A549 (cell line): ENCODE results near the gene SLC6A12. TPM values are rescaled to one million over a fixed set of nuclear protein-coding genes. Genes with fewer than 3 reads are reported as not detected.

ENCODE experiments used
- ATAC-seq, 2 experiments: fragments of 200-7000 bp in 1 of 2; fragments of >200 bp in 1 of 2; cut with Nextera tagmentation in 1 of 2; cut with Tn5 transposase in 1 of 2; 3 replicates each; pipeline versions ENCODE4 v1.8.0 to v1.9.1; 2018 to 2020; ENCODE audit warnings: mild to moderate bottlenecking in 1 of 2, moderate library complexity in 1 of 2
- CTCF ChIA-PET: fragments of 300-600 bp; sonication (Branson Sonifier 250); formaldehyde crosslinking; extraction: SDS; loops from one replicate; lab custom pipeline; 2021; ENCODE audit warnings: antibody characterized with exemption, inconsistent platforms; lab: Yijun Ruan, JAX
- POLR2A ChIA-PET: fragments of 350-600 bp; formaldehyde crosslinking; extraction: SDS; loops from one replicate; lab custom pipeline; 2021; ENCODE audit warnings: antibody characterized with exemption, inconsistent platforms; lab: Yijun Ruan, JAX
- DNase-seq, 2 experiments: peaks; one replicate each; pipeline versions ENCODE4 v3.0.0 to v3.0.0-alpha.2; 2011 to 2016; ENCODE audit warnings: low read depth in 1 of 2, low spot score in 1 of 2
- FAIRE-seq: peaks from 2 replicates; lab custom pipeline; 2011; peaks lifted over from hg19 to GRCh38; lab: Jason Lieb, UNC
- H3K27ac ChIP-seq, 2 experiments: fragments of >200 bp; sonication (Bioruptor Twin); formaldehyde crosslinking; 3 replicates each; pipeline ENCODE4 v1.5.1; 2016 to 2017
- H3K4me1 ChIP-seq: fragments of >200 bp; sonication (Bioruptor Twin); formaldehyde crosslinking; 3 replicates; pipeline ENCODE4 v1.6.1; 2016
- H3K4me2 ChIP-seq: fragments of >200 bp; sonication (Bioruptor Twin); formaldehyde crosslinking; 3 replicates; pipeline ENCODE4 v1.6.1; 2016
- H3K4me3 ChIP-seq: fragments of >200 bp; sonication (Bioruptor Twin); formaldehyde crosslinking; 3 replicates; pipeline ENCODE4 v1.5.1; 2016
- H3K9me3 ChIP-seq: fragments of >200 bp; sonication (Bioruptor Twin); formaldehyde crosslinking; 3 replicates; pipeline ENCODE4 v1.6.1; 2016
- CBX2 ChIP-seq: fragments of 200-600 bp; sonication (generic); IDR thresholded peaks from 2 replicates; pipeline ENCODE4 v1.6.1; 2016; ENCODE audit warnings: low read depth, mild to moderate bottlenecking, borderline replicate concordance
- CEBPB ChIP-seq, 2 experiments: fragments of >200 bp in 1 of 2; sonication (Bioruptor Twin) in 1 of 2; formaldehyde crosslinking in 1 of 2; IDR thresholded peaks; 2 replicates each; pipeline ENCODE4 v1.6.1; 2012 to 2016
- CHD4 ChIP-seq: fragments of 200-600 bp; sonication (generic); IDR thresholded peaks from 2 replicates; pipeline ENCODE4 v1.6.1; 2016; ENCODE audit warnings: antibody characterized with exemption, mild to moderate bottlenecking, borderline replicate concordance
- EHMT2 ChIP-seq: fragments of 200-600 bp; sonication (generic); IDR thresholded peaks from 2 replicates; pipeline ENCODE4 v1.6.1; 2016; ENCODE audit warnings: antibody characterized with exemption, low read depth, mild to moderate bottlenecking, moderate library complexity
- EP300 ChIP-seq, 2 experiments: fragments of >200 bp; sonication (Bioruptor Twin); formaldehyde crosslinking; IDR thresholded peaks; 2 replicates in 1 of 2; 3 replicates in 1 of 2; pipeline ENCODE4 v1.6.1; 2016 to 2017
- ESRRA ChIP-seq: fragments of 150-350 bp; IDR thresholded peaks from 2 replicates; pipeline ENCODE4 v1.6.1; 2014; ENCODE audit warnings: mild to moderate bottlenecking, low read length, borderline replicate concordance
- FOXS1 ChIP-seq: fragments of 250-450 bp; sonication (Bioruptor Pico); IDR thresholded peaks from 2 replicates; pipeline ENCODE4 v1.5.0; 2020; ENCODE audit warnings: mild to moderate bottlenecking, moderate library complexity
- GATA3 ChIP-seq: IDR thresholded peaks from 2 replicates; pipeline ENCODE4 v1.6.1; 2012; ENCODE audit warnings: borderline replicate concordance
- HMGXB4 ChIP-seq: fragments of 250-450 bp; sonication (Bioruptor Pico); IDR thresholded peaks from 2 replicates; pipeline ENCODE4 v1.5.0; 2021; ENCODE audit warnings: mild to moderate bottlenecking, moderate library complexity, borderline replicate concordance
- HOXA7 ChIP-seq: fragments of 250-450 bp; sonication (Bioruptor Pico); IDR thresholded peaks from 2 replicates; pipeline ENCODE4 v1.5.0; 2020; ENCODE audit warnings: mild to moderate bottlenecking, moderate library complexity
- HOXB13 ChIP-seq: fragments of 250-450 bp; sonication (Bioruptor Pico); IDR thresholded peaks from 2 replicates; pipeline ENCODE4 v1.5.0; 2020; ENCODE audit warnings: low read depth, mild to moderate bottlenecking, moderate library complexity
- KDM1A ChIP-seq: fragments of 200-600 bp; sonication (generic); IDR thresholded peaks from 2 replicates; pipeline ENCODE4 v1.6.1; 2016; ENCODE audit warnings: low read depth, mild to moderate bottlenecking
- KDM5A ChIP-seq: fragments of 200-600 bp; sonication (generic); IDR thresholded peaks from 2 replicates; pipeline ENCODE4 v1.6.1; 2016; ENCODE audit warnings: antibody characterized with exemption, mild to moderate bottlenecking
- MAX ChIP-seq: IDR thresholded peaks from 2 replicates; pipeline ENCODE4 v1.6.1; 2012
- MYC ChIP-seq: IDR thresholded peaks from 2 replicates; pipeline ENCODE4 v1.6.1; 2012; ENCODE audit warnings: mild to moderate bottlenecking, inconsistent platforms, low read length, improper control_type of control experiment, borderline replicate concordance
- NFE2L2 ChIP-seq: fragments of 150-350 bp; conservative IDR thresholded peaks from 2 replicates; pipeline ENCODE4 v1.6.1; 2014; ENCODE audit warnings: low read length
- NR3C1 ChIP-seq: fragments of >200 bp; sonication (Bioruptor Twin); formaldehyde crosslinking; IDR thresholded peaks from 3 replicates; pipeline ENCODE4 v1.6.1; 2017
- PHF8 ChIP-seq: fragments of 200-600 bp; sonication (generic); IDR thresholded peaks from 2 replicates; pipeline ENCODE4 v1.6.1; 2016; ENCODE audit warnings: low read depth, mild to moderate bottlenecking, antibody characterized with exemption, moderate library complexity, borderline replicate concordance
- RAD21 ChIP-seq, 2 experiments: fragments of >200 bp in 1 of 2; sonication (Bioruptor Twin) in 1 of 2; formaldehyde crosslinking in 1 of 2; IDR thresholded peaks in 1 of 2; conservative IDR thresholded peaks in 1 of 2; 2 replicates in 1 of 2; 3 replicates in 1 of 2; pipeline ENCODE4 v1.6.1; 2012 to 2018; ENCODE audit warnings: inconsistent platforms in 1 of 2
- RARB ChIP-seq: fragments of 250-450 bp; sonication (Bioruptor Pico); IDR thresholded peaks from 2 replicates; pipeline ENCODE4 v1.8.0; 2021; ENCODE audit warnings: mild to moderate bottlenecking, moderate library complexity
- RCOR1 ChIP-seq: fragments of 150-350 bp; IDR thresholded peaks from 2 replicates; pipeline ENCODE4 v1.6.1; 2014; ENCODE audit warnings: antibody characterized with exemption, low read length, low read depth
- RFX5 ChIP-seq: fragments of 450-650 bp; IDR thresholded peaks from 2 replicates; pipeline ENCODE4 v1.7.1; 2014; ENCODE audit warnings: antibody characterized with exemption, mild to moderate bottlenecking, moderate library complexity
- SREBF2 ChIP-seq: fragments of 450-650 bp; IDR thresholded peaks from 2 replicates; pipeline ENCODE4 v1.6.1; 2014; ENCODE audit warnings: mild to moderate bottlenecking, moderate library complexity
- TFCP2L1 ChIP-seq: fragments of 250-450 bp; sonication (Bioruptor Pico); IDR thresholded peaks from 2 replicates; pipeline ENCODE4 v1.5.0; 2021; ENCODE audit warnings: mild to moderate bottlenecking
- USF2 ChIP-seq: fragments of 450-650 bp; IDR thresholded peaks from 2 replicates; pipeline ENCODE4 v1.6.1; 2014; ENCODE audit warnings: antibody characterized with exemption
- ZC3H11A ChIP-seq: fragments of 450-650 bp; IDR thresholded peaks from 2 replicates; pipeline ENCODE4 v1.6.1; 2014; ENCODE audit warnings: antibody characterized with exemption, mild to moderate bottlenecking
- ZNF302 ChIP-seq: fragments of 250-450 bp; sonication (Bioruptor Pico); IDR thresholded peaks from 2 replicates; pipeline ENCODE4 v1.9.0; 2021; ENCODE audit warnings: inconsistent platforms, mild to moderate bottlenecking, moderate library complexity
- ZSCAN20 ChIP-seq: fragments of 250-450 bp; sonication (Bioruptor Pico); IDR thresholded peaks from 2 replicates; pipeline ENCODE4 v1.8.0; 2022; ENCODE audit warnings: mild to moderate bottlenecking, moderate library complexity
- WGBS: methylation state at CpG from one replicate; pipeline ENCODE4 v1.1.6; 2017; ENCODE audit errors: missing lambda C conversion rate; 5-methylcytosine and 5-hydroxymethylcytosine counted together
- polyA plus RNA-seq, 4 experiments: library from polyadenylated mRNA; depleted of rRNA in 3 of 4; stranded (reverse); fragments of >200 nt; fragmentation: RNase III in 1 of 4; extraction: RNeasy Plus Mini Kit Qiagen cat#74134 plus additional on column Dnase treatment in 1 of 4; gene quantifications; 2 replicates in 3 of 4; 3 replicates in 1 of 4; pipeline ENCODE4 v1.2.3, GENCODE V29; 2011 to 2017

The SLC6A12 gene
- polyA plus RNA-seq, 2 of the 4 experiments (the other 2 are of a cell fraction): 0.78 to 4.4 TPM

DNA sequence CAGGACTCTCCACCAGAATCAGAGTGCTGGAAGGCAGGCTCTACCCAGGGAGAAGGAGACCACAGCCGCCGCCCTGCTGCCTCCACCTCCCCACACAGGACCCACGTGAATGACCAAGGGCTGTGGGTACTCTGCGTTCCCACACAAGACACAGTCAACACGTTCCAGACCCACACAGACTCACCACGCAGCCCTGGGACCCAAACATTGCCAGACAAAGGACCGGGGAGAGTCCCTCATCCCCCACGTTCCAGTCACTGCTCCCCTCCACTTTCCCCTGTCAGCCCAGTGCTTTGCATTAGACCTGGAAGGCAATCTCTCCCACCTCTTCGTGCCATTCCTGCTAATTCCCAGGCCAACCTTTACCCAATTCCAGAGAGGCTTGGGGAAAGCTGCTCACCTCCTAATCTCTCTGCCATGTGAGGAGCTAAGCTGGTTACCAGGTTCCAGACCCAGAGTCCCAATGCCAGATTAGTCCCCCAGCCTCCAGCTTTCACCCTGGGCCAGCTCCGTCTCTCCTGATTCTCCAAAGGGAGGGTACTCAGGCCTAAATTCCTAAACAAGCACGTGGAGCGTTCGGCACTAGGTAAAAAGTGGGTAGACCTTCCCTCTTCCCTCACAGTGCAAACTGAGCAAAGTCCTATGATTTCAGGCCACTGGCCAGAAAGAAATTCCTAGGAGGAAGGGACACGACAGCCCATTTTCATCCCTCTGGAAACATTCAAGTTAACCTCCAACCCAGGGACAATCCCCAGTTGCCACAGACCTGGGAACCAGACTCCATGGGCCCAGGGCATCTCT, 43.8 kb upstream of the SLC6A12 start:
- ChIA-PET CTCF (interaction anchor here (0.9 to 2.3 kb wide), 3 partner anchors 10 to 35 kb away, joined by 3 to 5 read pairs (median 5); no protein-coding TSS in a partner anchor), POLR2A (no interaction called here)
- Histone ChIP-seq H3K4me3 (no peak overlapping the region), H3K9me3 (no peaks in the 10 kb centered on the region), H3K4me2 (no peak overlapping the region), H3K4me1 (no peaks in the 10 kb centered on the region; the same call in 2 of the 3 replicates), H3K27ac (no peak overlapping the region)
- TF ChIP-seq TFCP2L1 (CRISPR knock-in tag) (no peak), SREBF2 (no peak), RAD21 (conservative IDR thresholded peaks at IDR 0.05 in 1 of 2, IDR thresholded peaks at IDR 0.05 in 1 of 2) (no peak), KDM5A (no peak), MAX (no peak), ZNF302 (CRISPR knock-in tag) (no peak), NR3C1 (no peak), CEBPB (IDR thresholded peaks at IDR 0.05) (no peak), GATA3 (no peak), HMGXB4 (CRISPR knock-in tag) (no peak), MYC (no peak), RCOR1 (no peak), FOXS1 (CRISPR knock-in tag) (no peak), CHD4 (no peak), ZSCAN20 (no peak), EHMT2 (no peak), RARB (CRISPR knock-in tag) (no peak), NFE2L2 (no peak), CBX2 (no peak), PHF8 (no peak)
- ATAC-seq (no peak; a peak in 2 of 6 replicates), DNase-seq (no peak), FAIRE-seq (no peak)
- 42% methylated on average over 14 of the region's 14 CpGs for WGBS

DNA sequence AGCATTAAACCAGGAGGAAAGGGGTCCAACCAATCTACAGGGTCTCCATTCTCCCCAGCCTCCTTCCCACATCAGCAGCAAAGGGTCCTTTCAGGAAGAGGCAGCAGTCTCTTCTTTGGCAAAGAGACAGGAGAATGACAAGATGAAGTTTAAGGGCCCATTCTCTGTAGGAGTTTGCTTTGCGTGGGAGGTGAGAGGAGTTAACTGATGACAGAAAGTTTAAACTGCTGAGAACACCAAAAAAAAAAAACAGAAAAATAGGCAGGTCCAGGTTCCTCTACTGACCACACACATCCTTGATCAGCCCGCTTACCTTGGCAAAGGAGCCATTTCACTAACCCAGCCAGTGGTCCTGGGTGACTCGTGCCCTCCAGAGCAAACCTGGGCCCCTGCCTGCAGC, 43.0 kb upstream of the SLC6A12 start:
- Histone ChIP-seq H3K27ac (no peak overlapping the region), H3K9me3 (no peaks in the 10 kb centered on the region), H3K4me2 (no peak overlapping the region), H3K4me3 (no peak overlapping the region), H3K4me1 (no peaks in the 10 kb centered on the region)
- ATAC-seq (no peak), DNase-seq (no peak), FAIRE-seq (no peak)
- ChIA-PET POLR2A (no interaction called here), CTCF (interaction anchor here (2.0 to 2.3 kb wide), 2 partner anchors 10 to 34 kb away, joined by 5 read pairs; no protein-coding TSS in a partner anchor)
- WGBS: 45% methylated on average over 3 of the region's 3 CpGs
- TF ChIP-seq HOXA7 (CRISPR knock-in tag): no peak
- no peak for TF ChIP-seq PHF8
- TF ChIP-seq NFE2L2: no peak
- no peak for TF ChIP-seq ZC3H11A
- TF ChIP-seq EHMT2: no peak
- TF ChIP-seq MAX: no peak
- TF ChIP-seq ZNF302 (CRISPR knock-in tag): no peak
- TF ChIP-seq CBX2: no peak
- TF ChIP-seq FOXS1 (CRISPR knock-in tag): no peak
- no peak for TF ChIP-seq EP300 (IDR thresholded peaks at IDR 0.05)
- no peak for TF ChIP-seq ESRRA
- TF ChIP-seq KDM1A: no peak
- TF ChIP-seq HOXB13: no peak
- TF ChIP-seq CHD4: no peak
- no peak for TF ChIP-seq RFX5
- no peak for TF ChIP-seq USF2
